Activated CD4-positive, alpha-beta memory T cell treated with anti-CD3 and anti-CD28 coated beads, Interleukin-2, amount 10 ng/mL, durations not matched to agents 7 days and 5 days (primary cell): ENCODE measurements around the gene HSF4. TPM values are rescaled to one million over a fixed set of nuclear protein-coding genes. Genes with fewer than 3 reads are reported as not detected.
A peak's percentile ranks its signal among the peaks of the same experiment; 100 is the strongest.

Source experiments
- CTCF ChIA-PET: fragments of 350-600 bp; sonication (Branson Sonifier 250); formaldehyde crosslinking; loops from one replicate; lab custom pipeline; 2021; ENCODE audit warnings: antibody characterized with exemption, inconsistent platforms; lab: Charles Lee
- POLR2A ChIA-PET: fragments of 350-600 bp; sonication (Branson Sonifier 250); formaldehyde crosslinking; loops from one replicate; lab custom pipeline; 2021; ENCODE audit warnings: antibody characterized with exemption; lab: Charles Lee
- DNase-seq: peaks from one replicate; pipeline ENCODE4 v3.0.0-alpha.2; 2020
- H3K27ac Mint-ChIP-seq: one replicate; pipeline ENCODE4 v1.8.0; 2021; ENCODE audit warnings: mild to moderate bottlenecking, mixed read lengths
- H3K27me3 Mint-ChIP-seq: one replicate; pipeline ENCODE4 v1.8.0; 2021; ENCODE audit warnings: mixed read lengths
- H3K36me3 Mint-ChIP-seq: one replicate; pipeline ENCODE4 v1.8.0; 2021; ENCODE audit warnings: low read depth, mixed read lengths
- H3K4me1 Mint-ChIP-seq: one replicate; pipeline ENCODE4 v1.8.0; 2021; ENCODE audit warnings: mixed read lengths
- H3K4me3 Mint-ChIP-seq: one replicate; pipeline ENCODE4 v1.8.0; 2021; ENCODE audit warnings: mild to moderate bottlenecking, mixed read lengths
- H3K9me3 Mint-ChIP-seq: one replicate; pipeline ENCODE4 v1.8.0; 2021; ENCODE audit warnings: mixed read lengths
- total RNA-seq, 2 experiments: library from RNA; stranded (reverse); gene quantifications; one replicate each; pipeline ENCODE4 v1.2.3, GENCODE V29; 2021

HSF4 gene
- total RNA-seq, 2 experiments from 2014 or later: 107 to 110 TPM

DNA sequence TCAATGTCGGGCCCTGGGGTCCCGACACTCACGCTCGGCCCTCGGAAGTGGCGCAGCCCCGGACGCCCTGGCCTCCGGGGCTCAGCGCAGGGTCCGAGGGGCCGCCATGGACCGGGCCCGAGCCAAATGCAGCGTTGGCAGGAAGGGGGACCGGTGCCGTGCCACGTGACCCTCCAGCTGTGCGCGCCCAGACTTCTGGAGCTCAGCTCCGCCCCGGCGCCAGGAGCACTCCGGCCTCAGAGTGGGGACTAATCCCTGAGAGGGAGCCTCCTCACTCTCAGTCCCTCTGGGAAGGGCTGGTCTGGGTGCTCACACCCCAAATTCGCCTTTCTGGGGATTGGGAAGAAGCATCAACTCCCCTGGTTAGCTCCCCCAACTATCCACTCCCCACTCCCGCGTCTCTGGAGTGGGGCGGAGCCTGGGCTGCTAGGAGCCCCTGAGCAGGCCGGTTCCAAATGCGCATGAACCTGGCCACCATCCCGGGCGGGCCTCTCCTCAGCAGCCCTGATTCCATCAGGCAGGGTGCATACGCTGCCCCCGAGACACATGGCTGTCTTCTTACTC, 13.6 kb upstream of the HSF4 start, which contains the start of gene B3GNT9:
B3GNT9 (minus strand) TSS at position 166 of the 564 bp plus-strand sequence. CDS start 513 bp downstream, outside the sequence.
- Mint-ChIP-seq H3K9me3 (no peaks in the 10 kb centered on the region), H3K4me1 (peaks cover 44% of the 10 kb centered on the region), H3K4me3 (peak within 1 kb of the TSS; percentile 73), H3K36me3 (peaks cover 40% of the 10 kb centered on the region), H3K27me3 (no peaks in the 10 kb centered on the region), H3K27ac (peak within 1 kb of the TSS; percentile 71)
- DNase-seq: peak; percentile 69
- CTCF ChIA-PET: interaction anchor here (0.6 to 6.1 kb wide), 15 partner anchors 9 to 203 kb away, joined by 3 to 152 read pairs (median 3); partner anchors contain the start of genes CES3, FBXL8, NOL3 and TRADD
- POLR2A ChIA-PET: interaction anchor here (0.6 to 2.9 kb wide), 14 partner anchors 9 to 233 kb away, joined by 3 to 25 read pairs (median 5); partner anchors contain the start of genes E2F4, FBXL8 and TRADD

DNA sequence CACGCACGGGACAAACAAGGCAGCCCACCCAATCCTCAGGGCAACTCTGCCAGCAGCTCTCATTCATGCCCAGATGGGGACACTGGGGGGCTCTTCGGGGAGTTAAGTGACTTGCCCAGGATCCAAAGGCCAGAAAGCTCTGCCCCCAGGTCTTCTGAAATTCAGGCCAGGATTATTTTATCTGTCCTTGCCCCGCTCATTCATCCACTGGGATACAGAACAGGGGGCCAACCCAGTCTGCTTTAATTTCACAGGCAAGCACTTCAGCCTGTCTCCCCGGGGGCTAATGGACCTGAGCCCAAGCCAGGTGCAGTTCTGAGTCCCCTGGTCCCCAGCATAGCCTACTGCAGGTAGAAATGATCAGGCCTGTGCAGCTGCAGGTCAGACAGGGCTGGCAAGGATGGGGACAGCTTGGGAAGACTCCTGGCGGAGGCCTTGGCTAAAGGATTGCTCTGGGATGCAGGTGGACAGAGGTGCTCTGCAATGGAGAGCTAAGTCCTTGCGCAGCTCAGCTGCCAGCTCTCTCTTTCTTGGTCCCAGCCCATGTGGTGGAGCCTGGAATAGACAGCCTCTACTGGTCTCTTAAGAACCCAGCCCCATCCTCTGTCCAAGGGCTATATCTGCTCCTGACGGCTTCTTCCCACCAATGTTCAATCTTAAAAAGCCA, 13.0 kb upstream of the HSF4 start:
- Mint-ChIP-seq H3K4me3 (peak overlapping the region; percentile 73), H3K27me3 (no peaks in the 10 kb centered on the region), H3K36me3 (peaks cover 45% of the 10 kb centered on the region), H3K4me1 (peaks cover 50% of the 10 kb centered on the region), H3K9me3 (no peaks in the 10 kb centered on the region), H3K27ac (peak overlapping the region; percentile 71)
- CTCF ChIA-PET: interaction anchor here (0.6 to 6.1 kb wide), 18 partner anchors 8 to 395 kb away, joined by 3 to 152 read pairs (median 4); partner anchors contain the start of genes CES3, FBXL8, HSF4 and NAE1
- POLR2A ChIA-PET: interaction anchor here (0.8 to 2.9 kb wide), 12 partner anchors 8 to 167 kb away, joined by 3 to 25 read pairs (median 6); partner anchors contain the start of genes E2F4, FBXL8 and TRADD
- DNase-seq: no peak

DNA sequence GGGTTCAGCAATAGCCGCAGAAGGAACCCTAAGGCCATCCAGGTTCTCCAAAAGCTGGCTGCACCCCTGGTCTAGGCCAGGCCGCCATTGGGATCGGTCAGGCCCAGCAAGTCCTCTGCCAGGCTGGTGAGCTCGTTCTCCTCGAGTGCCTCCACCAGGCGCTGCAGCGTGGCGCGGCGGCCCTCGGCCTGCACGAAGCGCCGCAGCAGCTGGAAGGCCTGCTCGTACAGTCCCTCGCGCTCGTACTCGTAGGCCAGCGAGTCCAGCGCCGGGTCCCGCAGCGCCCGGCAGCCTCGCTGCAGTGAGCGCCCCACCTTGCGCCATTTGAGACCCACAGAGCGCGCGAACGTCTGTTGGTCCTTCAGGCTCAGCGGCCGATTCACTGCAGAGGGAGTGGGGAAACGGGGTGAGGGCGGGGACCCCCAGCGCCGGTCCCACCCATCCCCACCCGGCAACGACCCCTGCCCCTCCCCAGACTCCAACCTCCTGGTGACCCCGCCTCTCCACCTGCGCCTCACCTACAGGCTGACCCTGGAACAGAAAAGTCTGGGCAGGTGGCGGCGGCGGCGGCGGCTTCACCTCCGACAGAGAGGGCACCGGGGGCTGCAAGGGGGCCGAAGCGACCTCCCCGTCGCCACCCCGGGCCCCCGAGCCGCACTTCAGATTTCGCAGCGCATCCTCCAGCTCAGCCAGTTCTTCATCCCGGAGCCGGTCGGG, 9.8 kb upstream of the HSF4 start:
- Mint-ChIP-seq H3K36me3 (peaks cover 49% of the 10 kb centered on the region), H3K9me3 (no peaks in the 10 kb centered on the region), H3K27ac (no peak overlapping the region), H3K4me1 (peaks cover 65% of the 10 kb centered on the region), H3K27me3 (no peaks in the 10 kb centered on the region), H3K4me3 (peak overlapping the region; percentile 74)
- ChIA-PET CTCF (interaction anchor here (0.6 to 6.1 kb wide), 60 partner anchors 7 to 280 kb away, joined by 3 to 152 read pairs (median 6); partner anchors contain the start of genes CBFB, CES3, ELMO3 and HSF4), POLR2A (interaction anchor here (0.7 to 4.5 kb wide), 23 partner anchors 10 to 274 kb away, joined by 3 to 28 read pairs (median 3); partner anchors contain the start of genes CBFB, HSF4, NOL3 and PDP2)
- no peak for DNase-seq

DNA sequence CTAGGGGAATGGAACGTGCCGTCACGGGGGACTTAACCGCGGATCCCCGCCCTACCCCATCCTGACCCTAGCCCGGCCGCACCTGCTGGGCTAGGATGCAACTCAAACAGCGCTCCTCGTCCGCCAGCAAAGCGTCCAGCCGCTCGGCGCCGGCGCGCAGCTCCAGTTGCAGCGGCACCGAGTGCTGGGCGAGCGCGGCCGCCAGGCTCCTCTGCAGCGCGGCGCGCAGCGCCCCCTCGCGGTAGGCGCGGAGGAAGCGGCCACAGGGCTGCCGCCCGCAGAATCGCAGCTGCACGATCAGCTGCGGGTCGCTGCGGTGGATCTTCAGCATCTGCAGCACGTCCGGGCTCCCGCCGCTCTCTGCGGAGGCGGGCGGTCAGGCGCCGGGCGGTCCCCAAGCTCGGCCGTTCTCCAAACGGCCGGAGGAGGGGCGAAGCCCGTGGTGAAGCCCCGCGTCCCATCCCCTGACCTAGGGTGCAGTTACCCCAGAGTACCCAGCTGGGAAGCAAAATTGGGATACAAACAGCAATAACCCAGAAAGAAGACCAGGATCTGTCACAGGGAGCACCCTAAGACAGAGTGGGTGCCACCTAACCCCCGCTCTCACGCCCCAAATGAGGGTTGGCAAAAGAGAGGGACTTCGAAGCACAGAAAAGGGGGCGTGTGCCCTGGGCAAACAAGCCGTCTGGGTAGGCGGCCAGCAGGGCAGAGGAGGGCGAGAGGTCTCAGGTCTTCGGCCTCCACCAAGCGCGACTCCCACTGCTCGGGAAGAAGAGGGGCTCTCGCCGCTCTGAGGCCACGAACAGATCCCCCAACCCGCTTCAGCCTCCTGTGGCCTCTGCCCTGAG, 9.0 kb upstream of the HSF4 start:
- H3K27me3 Mint-ChIP-seq: no peaks in the 10 kb centered on the region
- H3K36me3 Mint-ChIP-seq: peaks cover 52% of the 10 kb centered on the region
- CTCF ChIA-PET: interaction anchor here (0.6 to 6.1 kb wide), 60 partner anchors 8 to 281 kb away, joined by 3 to 152 read pairs (median 6); partner anchors contain the start of genes CBFB, CES3, ELMO3 and HSF4
- POLR2A ChIA-PET: interaction anchor here (0.7 to 4.5 kb wide), 22 partner anchors 9 to 275 kb away, joined by 3 to 28 read pairs (median 3); partner anchors contain the start of genes CBFB, HSF4, NOL3 and PDP2
- peak overlapping the region; percentile 74 for H3K4me3 Mint-ChIP-seq
- no peak overlapping the region for H3K27ac Mint-ChIP-seq
- H3K4me1 Mint-ChIP-seq: peaks cover 65% of the 10 kb centered on the region
- DNase-seq: peak; percentile 85
- H3K9me3 Mint-ChIP-seq: no peaks in the 10 kb centered on the region

DNA sequence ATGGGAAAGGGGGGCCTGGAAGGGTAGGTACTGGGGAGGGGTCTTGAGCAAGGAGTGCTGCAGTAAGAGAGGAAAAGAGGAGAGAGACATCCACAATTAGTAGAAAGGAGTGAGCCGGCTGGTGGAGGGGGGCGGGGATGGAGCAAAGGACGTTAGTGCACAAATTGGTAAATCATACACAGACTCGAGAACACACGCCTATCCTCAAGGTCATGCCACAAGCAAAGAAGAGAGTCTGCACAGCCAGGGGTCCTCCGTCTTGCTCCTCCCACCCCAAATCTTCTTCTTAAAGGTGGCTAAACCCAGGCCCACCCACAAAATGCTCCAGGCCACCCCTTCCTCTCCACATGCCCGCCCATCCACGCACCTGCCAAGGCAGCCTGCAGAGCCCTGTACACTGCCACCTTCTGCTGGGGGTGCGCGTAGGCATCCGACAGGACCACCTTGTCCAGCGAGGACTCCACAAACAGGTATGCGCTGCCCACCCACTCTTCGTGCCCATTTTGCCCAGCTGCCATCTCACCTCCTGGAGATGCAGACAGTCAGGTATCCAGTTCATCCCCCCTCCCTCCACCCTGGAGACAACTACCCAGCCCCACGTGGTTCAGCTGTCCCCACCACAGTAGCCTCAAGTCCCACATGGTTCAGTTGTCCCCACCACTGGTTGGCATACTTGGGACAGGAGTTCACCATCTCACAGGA, 8.3 kb upstream of the HSF4 start:
- Mint-ChIP-seq H3K4me1 (peaks cover 64% of the 10 kb centered on the region), H3K4me3 (peak overlapping the region; percentile 24), H3K27ac (peak overlapping the region; percentile 98), H3K27me3 (no peaks in the 10 kb centered on the region), H3K9me3 (no peaks in the 10 kb centered on the region), H3K36me3 (peaks cover 59% of the 10 kb centered on the region)
- DNase-seq: no peak
- ChIA-PET POLR2A (interaction anchor here (1.1 to 12.7 kb wide), 8 partner anchors 14 to 172 kb away, joined by 4 to 204 read pairs (median 7); partner anchors contain the start of gene NOL3), CTCF (interaction anchor here (0.8 to 6.1 kb wide), 17 partner anchors 8 to 203 kb away, joined by 3 to 152 read pairs (median 20); partner anchors contain the start of gene HSF4)

DNA sequence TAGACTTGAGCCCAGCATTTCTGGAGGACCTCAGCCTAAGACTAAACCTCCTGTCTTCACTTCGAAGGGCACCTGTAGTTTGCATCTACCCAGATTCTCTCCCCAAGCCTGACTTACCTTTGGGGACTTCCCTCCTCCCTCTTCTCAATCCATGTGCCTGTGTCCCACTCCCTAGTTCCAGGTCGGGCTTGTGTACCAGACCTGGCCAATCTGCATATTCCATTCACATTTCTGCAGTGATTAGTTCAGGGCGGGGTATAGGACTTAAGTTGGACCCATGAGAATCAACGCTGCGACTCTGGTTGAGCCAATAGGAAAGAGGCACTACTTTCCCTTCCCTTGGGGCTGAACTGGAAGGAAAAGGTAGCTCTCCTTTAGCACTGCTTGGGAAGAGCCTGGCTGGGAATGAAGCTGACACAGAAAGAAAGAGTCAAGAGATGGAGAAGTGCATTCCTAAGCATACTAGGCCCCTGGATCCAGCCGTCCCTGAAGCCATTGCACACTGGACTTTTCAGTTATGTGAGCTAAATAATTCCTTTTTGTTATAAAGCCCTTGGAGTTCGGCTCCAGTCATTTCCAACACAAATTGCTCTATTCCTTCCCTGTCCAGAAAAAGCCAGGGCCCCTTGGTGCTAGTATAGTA, 7.3 kb upstream of the HSF4 start:
- H3K36me3 Mint-ChIP-seq: peaks cover 67% of the 10 kb centered on the region
- DNase-seq: no peak
- no peaks in the 10 kb centered on the region for H3K9me3 Mint-ChIP-seq
- POLR2A ChIA-PET: interaction anchor here (0.9 to 12.7 kb wide), 18 partner anchors 8 to 182 kb away, joined by 3 to 204 read pairs (median 7); partner anchors contain the start of genes CBFB, E2F4, ELMO3 and MATCAP1
- CTCF ChIA-PET: interaction anchor here (0.5 to 6.9 kb wide), 16 partner anchors 12 to 289 kb away, joined by 3 to 56 read pairs (median 4); partner anchors contain the start of genes ELMO3 and MATCAP1
- peaks cover 65% of the 10 kb centered on the region for H3K4me1 Mint-ChIP-seq
- peak overlapping the region; percentile 98 for H3K27ac Mint-ChIP-seq
- H3K4me3 Mint-ChIP-seq: peak overlapping the region; percentile 96
- H3K27me3 Mint-ChIP-seq: no peaks in the 10 kb centered on the region

DNA sequence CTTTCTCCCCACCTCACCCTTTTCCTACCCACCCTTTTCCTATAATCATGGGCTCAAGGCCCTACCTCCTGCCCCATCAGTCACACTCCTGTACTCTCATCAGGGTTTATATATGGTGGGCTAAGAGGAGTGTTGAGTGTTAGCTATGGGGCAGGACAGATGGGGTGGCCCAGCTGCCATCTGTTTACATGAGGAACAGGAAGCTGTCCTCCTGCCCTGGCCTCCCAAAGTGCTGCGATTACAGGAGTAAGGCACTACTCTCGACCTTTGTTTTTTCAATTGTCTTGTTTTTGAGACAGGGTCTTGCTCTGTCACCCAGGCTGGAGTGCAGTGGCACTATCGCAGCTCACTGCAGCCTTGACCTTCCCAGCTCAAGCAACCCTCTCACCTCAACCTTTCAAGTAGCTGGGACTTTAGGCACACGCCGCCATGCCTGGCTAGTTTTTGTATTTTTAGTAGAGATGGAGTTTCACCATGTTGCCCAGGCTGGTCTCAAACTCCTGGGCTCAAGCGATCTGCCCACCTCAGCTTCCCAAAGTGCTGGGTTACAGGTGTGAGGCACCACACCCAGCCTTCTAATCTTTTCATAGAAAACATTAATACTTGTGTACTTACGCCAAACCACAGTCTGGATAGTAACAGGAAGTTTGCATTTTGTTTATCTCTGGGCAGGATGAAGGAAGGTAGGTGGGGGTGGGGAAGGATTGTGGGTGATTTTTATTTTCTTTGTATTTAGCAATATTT, 6.5 kb upstream of the HSF4 start:
- Mint-ChIP-seq H3K4me3 (peak overlapping the region; percentile 96), H3K4me1 (peaks cover 67% of the 10 kb centered on the region), H3K36me3 (peaks cover 64% of the 10 kb centered on the region), H3K27ac (peak overlapping the region; percentile 98), H3K9me3 (no peaks in the 10 kb centered on the region), H3K27me3 (peaks cover 3% of the 10 kb centered on the region)
- CTCF ChIA-PET: interaction anchor here (0.5 to 6.9 kb wide), 20 partner anchors 11 to 290 kb away, joined by 3 to 56 read pairs (median 4); partner anchors contain the start of genes ELMO3 and MATCAP1
- no peak for DNase-seq
- POLR2A ChIA-PET: interaction anchor here (0.7 to 12.7 kb wide), 31 partner anchors 7 to 404 kb away, joined by 3 to 204 read pairs (median 6); partner anchors contain the start of genes B3GNT9, CBFB, CTCF and E2F4

DNA sequence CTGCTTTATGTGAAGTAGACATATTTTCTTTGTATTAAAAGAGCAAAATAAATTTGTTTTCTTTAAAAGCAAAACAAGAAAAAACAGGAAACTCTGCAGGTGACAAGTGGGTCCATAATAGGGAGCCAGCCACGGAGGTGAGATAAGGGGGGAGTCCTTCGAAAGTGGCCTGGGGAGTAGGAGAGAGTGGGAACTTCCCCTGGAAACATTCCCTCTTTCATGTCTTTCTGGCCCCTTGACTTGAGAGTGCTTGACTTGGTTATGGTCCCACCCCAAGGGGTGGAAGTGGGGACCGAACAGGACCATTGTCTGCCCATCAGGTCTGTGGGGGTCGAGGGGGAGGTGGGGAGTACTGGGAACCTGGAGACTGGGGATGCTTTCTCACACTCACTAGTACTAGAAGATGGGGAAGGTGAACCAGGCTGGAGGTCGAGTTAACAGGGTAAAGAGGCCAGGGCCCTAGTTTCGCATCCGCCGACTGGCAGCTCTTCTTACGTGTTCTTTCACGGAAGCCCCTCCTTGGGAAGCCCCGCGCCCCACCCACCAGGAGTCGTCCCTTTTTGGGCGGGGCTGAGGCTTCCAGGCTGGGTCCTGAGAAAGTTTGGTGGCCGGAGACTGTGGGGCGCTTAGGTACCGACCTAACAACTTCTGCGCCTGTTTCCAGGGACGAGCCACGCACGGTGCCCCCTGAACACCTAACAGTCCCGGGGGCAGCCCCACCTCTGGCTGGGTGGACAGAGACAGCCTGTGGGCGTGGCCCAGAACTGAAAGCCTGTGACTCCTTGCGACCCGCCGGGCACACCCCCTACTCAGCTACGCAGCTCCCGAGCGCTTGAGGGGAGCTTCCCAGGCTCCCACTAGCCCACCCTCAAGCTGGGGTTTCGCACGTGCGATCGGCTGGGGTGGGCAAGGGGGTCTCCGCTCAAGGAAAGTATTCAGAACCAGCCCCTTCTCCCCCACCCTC, 5.6 kb upstream of the HSF4 start:
- Mint-ChIP-seq H3K4me1 (peaks cover 65% of the 10 kb centered on the region), H3K36me3 (peaks cover 57% of the 10 kb centered on the region), H3K27ac (peak overlapping the region; percentile 98), H3K4me3 (peak overlapping the region; percentile 96), H3K9me3 (no peaks in the 10 kb centered on the region), H3K27me3 (peaks cover 5% of the 10 kb centered on the region)
- ChIA-PET CTCF (interaction anchor here (0.8 to 6.9 kb wide), 20 partner anchors 8 to 286 kb away, joined by 3 to 56 read pairs (median 4); partner anchors contain the start of genes B3GNT9, ELMO3, MATCAP1 and NOL3), POLR2A (interaction anchor here (0.6 to 12.7 kb wide), 29 partner anchors 8 to 403 kb away, joined by 3 to 204 read pairs (median 5); partner anchors contain the start of genes B3GNT9, CBFB, CTCF and MATCAP1)
- DNase-seq: peak; percentile 93

DNA sequence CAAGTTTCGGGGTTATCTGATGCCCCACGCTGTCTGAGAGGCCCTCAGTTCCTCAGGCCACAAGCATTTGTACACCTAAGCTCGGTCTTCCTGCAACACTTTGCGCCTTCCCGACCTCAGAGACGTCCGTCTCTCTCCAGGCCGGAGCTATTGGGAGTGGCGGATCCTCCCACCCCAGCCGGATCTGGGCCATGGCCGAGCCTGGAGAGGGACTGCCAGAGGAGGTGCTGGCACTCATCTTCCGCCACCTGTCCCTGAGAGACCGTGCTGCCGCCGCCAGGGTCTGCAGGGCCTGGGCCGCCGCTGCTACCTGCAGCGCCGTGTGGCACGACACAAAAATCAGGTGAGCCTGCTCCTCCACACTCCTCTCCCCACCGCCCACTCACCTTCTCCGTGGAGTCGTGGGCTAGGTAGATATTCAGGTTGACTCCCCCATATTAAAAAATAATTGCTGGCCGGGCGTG, 2.9 kb upstream of the HSF4 start:
- Mint-ChIP-seq H3K36me3 (peaks cover 51% of the 10 kb centered on the region), H3K4me3 (peak overlapping the region; percentile 96), H3K27ac (no peak overlapping the region), H3K9me3 (no peaks in the 10 kb centered on the region), H3K27me3 (peaks cover 21% of the 10 kb centered on the region), H3K4me1 (peaks cover 64% of the 10 kb centered on the region)
- DNase-seq: no peak
- POLR2A ChIA-PET: interaction anchor here (1.7 to 12.7 kb wide), 4 partner anchors 12 to 144 kb away, joined by 11 to 204 read pairs (median 41); partner anchors contain the start of genes MATCAP1 and NOL3
- CTCF ChIA-PET: interaction anchor here (1.7 to 6.9 kb wide), 5 partner anchors 8 to 185 kb away, joined by 4 to 56 read pairs (median 15); partner anchors contain the start of genes MATCAP1 and NOL3
